Measurements from ENCODE around the gene ARL2BP. TPM values are rescaled to one million over a fixed set of nuclear protein-coding genes. Genes with fewer than 3 reads are reported as not detected.

Gene ARL2BP
- total and polyA plus RNA-seq, 9 of the 15 experiments (the other 6 are each of a cell fraction or from before 2014, with no cell fraction given): 16.7 to 41.8 (median 27.2) TPM

DNA sequence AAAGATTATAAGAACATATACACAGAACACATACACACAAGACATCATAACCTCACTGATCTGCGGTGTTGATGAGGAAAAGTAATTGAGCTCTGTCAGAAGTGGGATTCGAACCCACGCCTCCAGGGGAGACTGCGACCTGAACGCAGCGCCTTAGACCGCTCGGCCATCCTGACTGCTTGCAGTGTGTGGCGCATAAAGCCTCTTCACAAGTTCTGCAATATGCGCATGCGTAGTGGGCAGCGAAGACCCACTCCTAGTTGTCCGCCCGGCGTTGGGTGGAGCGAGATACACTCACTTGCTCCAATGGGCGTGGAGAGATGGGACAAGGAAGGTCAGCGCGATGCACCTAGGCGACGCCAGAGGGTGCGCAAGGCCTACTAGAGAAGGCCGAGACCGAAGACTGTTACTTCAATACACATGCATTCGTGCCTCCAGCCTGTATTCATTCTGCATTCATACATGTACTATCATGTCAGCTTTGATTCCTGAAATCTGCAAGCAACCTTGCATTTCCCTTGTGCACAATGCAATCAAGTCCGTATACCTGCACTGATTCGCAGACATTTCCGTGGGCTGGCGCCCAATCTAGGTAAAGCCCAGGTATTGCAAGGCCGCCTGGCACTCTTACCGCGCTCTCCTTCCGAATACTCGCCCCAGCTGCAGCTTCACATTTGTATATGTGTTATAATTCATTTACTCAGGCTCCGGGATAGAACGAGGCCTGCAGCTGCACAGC, 55.5 kb downstream of the ARL2BP start (continued):
- TF ChIP-seq, protein P1, sequence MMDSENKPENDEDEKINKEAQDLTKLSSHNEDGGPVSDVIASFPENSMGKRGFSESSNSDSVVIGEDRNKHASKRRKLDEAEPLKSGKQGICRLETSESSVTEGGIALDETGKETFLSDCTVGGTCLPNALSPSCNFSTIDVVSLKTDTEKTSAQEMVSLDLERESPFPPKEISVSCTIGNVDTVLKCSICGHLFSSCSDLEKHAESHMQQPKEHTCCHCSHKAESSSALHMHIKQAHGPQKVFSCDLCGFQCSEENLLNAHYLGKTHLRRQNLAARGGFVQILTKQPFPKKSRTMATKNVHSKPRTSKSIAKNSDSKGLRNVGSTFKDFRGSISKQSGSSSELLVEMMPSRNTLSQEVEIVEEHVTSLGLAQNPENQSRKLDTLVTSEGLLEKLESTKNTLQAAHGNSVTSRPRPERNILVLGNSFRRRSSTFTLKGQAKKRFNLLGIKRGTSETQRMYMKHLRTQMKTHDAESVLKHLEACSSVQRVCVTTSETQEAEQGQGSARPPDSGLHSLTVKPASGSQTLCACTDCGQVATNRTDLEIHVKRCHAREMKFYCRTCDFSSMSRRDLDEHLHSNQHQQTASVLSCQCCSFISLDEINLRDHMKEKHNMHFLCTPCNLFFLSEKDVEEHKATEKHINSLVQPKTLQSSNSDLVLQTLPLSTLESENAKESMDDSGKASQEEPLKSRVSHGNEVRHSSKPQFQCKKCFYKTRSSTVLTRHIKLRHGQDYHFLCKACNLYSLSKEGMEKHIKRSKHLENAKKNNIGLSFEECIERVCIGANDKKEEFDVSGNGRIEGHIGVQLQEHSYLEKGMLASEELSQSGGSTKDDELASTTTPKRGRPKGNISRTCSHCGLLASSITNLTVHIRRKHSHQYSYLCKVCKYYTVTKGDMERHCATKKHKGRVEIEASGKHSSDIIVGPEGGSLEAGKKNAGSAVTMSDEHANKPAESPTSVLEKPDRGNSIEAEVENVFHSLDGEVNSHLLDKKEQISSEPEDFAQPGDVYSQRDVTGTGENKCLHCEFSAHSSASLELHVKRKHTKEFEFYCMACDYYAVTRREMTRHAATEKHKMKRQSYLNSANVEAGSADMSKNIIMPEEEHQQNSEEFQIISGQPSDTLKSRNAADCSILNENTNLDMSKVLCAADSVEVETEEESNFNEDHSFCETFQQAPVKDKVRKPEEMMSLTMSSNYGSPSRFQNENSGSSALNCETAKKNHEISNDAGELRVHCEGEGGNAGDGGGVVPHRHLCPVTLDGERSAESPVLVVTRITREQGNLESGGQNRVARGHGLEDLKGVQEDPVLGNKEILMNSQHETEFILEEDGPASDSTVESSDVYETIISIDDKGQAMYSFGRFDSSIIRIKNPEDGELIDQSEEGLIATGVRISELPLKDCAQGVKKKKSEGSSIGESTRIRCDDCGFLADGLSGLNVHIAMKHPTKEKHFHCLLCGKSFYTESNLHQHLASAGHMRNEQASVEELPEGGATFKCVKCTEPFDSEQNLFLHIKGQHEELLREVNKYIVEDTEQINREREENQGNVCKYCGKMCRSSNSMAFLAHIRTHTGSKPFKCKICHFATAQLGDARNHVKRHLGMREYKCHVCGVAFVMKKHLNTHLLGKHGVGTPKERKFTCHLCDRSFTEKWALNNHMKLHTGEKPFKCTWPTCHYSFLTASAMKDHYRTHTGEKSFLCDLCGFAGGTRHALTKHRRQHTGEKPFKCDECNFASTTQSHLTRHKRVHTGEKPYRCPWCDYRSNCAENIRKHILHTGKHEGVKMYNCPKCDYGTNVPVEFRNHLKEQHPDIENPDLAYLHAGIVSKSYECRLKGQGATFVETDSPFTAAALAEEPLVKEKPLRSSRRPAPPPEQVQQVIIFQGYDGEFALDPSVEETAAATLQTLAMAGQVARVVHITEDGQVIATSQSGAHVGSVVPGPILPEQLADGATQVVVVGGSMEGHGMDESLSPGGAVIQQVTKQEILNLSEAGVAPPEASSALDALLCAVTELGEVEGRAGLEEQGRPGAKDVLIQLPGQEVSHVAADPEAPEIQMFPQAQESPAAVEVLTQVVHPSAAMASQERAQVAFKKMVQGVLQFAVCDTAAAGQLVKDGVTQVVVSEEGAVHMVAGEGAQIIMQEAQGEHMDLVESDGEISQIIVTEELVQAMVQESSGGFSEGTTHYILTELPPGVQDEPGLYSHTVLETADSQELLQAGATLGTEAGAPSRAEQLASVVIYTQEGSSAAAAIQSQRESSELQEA (IDR thresholded peaks at IDR 0.05; ENCODE audit: low read depth): peak; percentile 78
- peak; percentile 6; the same call in 1 of the 2 replicates for TF ChIP-seq TRIM28 (IDR thresholded peaks at IDR 0.05)
- no peak for TF ChIP-seq RAD51 (IDR thresholded peaks at IDR 0.05; ENCODE audit: borderline replicate concordance, low read depth)
- TF ChIP-seq BRF1 (IDR thresholded peaks at IDR 0.05; ENCODE audit: borderline replicate concordance, extremely low read depth, insufficient read length): peak; percentile 87
- peak in 1 of 2 experiments; percentile 71; a peak in 1 of 4 replicates for TF ChIP-seq ARNT (IDR thresholded peaks at IDR 0.05)
- peak; percentile 75 for TF ChIP-seq CREM (IDR thresholded peaks at IDR 0.05; ENCODE audit: low read depth)
- peak in 1 of 2 experiments; percentile 70; a peak in 1 of 4 replicates for TF ChIP-seq SRF (CRISPR knock-in tag; IDR thresholded peaks at IDR 0.05)
- TF ChIP-seq, protein P2, sequence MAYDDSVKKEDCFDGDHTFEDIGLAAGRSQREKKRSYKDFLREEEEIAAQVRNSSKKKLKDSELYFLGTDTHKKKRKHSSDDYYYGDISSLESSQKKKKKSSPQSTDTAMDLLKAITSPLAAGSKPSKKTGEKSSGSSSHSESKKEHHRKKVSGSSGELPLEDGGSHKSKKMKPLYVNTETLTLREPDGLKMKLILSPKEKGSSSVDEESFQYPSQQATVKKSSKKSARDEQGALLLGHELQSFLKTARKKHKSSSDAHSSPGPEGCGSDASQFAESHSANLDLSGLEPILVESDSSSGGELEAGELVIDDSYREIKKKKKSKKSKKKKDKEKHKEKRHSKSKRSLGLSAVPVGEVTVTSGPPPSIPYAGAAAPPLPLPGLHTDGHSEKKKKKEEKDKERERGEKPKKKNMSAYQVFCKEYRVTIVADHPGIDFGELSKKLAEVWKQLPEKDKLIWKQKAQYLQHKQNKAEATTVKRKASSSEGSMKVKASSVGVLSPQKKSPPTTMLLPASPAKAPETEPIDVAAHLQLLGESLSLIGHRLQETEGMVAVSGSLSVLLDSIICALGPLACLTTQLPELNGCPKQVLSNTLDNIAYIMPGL (CRISPR knock-in tag; IDR thresholded peaks at IDR 0.05): peak; percentile 93
- TF ChIP-seq GABPA (tag; conservative IDR thresholded peaks at IDR 0.05; ENCODE audit: low read depth): 0 out of 2 replicates have a peak, but pooled peaks have one; percentile 2
- TF ChIP-seq L3MBTL2 (IDR thresholded peaks at IDR 0.05): 0 out of 2 replicates have a peak, but pooled peaks have one; percentile 10
- TF ChIP-seq MYC (IDR thresholded peaks at IDR 0.05; ENCODE audit: low read depth, low read length): peak; percentile 49; the same call in 1 of the 2 replicates
- TF ChIP-seq MYC (CRISPR knock-in tag; IDR thresholded peaks at IDR 0.05; ENCODE audit: borderline replicate concordance, low read depth): no peak
- TF ChIP-seq SP1 (CRISPR knock-in tag; IDR thresholded peaks at IDR 0.05): peak; percentile 97
- peak; percentile 56; the same call in 1 of the 2 replicates for TF ChIP-seq JUN (IDR thresholded peaks at IDR 0.05; ENCODE audit: borderline replicate concordance, low read depth, low read length)
- TF ChIP-seq JUN (CRISPR knock-in tag; IDR thresholded peaks at IDR 0.05; ENCODE audit: borderline replicate concordance): 0 out of 2 replicates have a peak, but pooled peaks have one; percentile 12
- TF ChIP-seq XRCC4 (IDR thresholded peaks at IDR 0.05; ENCODE audit: extremely low read depth, insufficient read depth, insufficient read length): no peak
- TF ChIP-seq ZNF668 (CRISPR knock-in tag; IDR thresholded peaks at IDR 0.05): peak; percentile 56; the same call in 1 of the 2 replicates
- TF ChIP-seq LCOR (CRISPR knock-in tag; IDR thresholded peaks at IDR 0.05): no peak; the same call in 1 of the 2 replicates

All from K562 (cell line).